Common myeloid progenitor, CD34-positive (primary cell): ENCODE data around the gene MPST.

Source experiments
- CTCF ChIA-PET: fragments of 350-600 bp; sonication (Branson Sonifier 250); formaldehyde crosslinking; loops from one replicate; lab custom pipeline; 2021; ENCODE audit warnings: antibody characterized with exemption; lab: Charles Lee
- POLR2A ChIA-PET: fragments of 350-600 bp; sonication (Branson Sonifier 250); formaldehyde crosslinking; loops from one replicate; lab custom pipeline; 2021; ENCODE audit warnings: antibody characterized with exemption; lab: Charles Lee
- DNase-seq, 3 donors: peaks; one replicate each; pipeline versions ENCODE4 v3.0.0 to v3.0.0-alpha.2; 2013
- H3K27ac ChIP-seq, 2 experiments: 1 replicate in 1 of 2; 2 replicates in 1 of 2; pipeline ENCODE4 v1.7.0; 2013; ENCODE audit warnings: inconsistent platforms in 2 of 2, low read length in 2 of 2, mild to moderate bottlenecking in 2 of 2, low read depth in 1 of 2, moderate library complexity in 1 of 2; ENCODE audit not compliant: severe bottlenecking in 2 of 2, insufficient read depth in 1 of 2, poor library complexity in 1 of 2
- H3K27me3 ChIP-seq, 5 experiments: replicated peaks in 2 of 5; 1 replicate in 3 of 5; 2 replicates in 2 of 5; pipeline versions ENCODE4 v1.6.1 to v1.7.0; 2013; ENCODE audit warnings: low read length in 4 of 5, mild to moderate bottlenecking in 2 of 5, moderate library complexity in 2 of 5, inconsistent platforms in 1 of 5; ENCODE audit not compliant: insufficient read depth in 5 of 5, control insufficient read depth in 4 of 5
- H3K36me3 ChIP-seq, 4 experiments: 1 replicate in 2 of 4; 2 replicates in 2 of 4; pipeline versions ENCODE4 v1.6.1 to v1.7.0; 2013; ENCODE audit warnings: low read length in 3 of 4, control low read depth in 1 of 4, mild to moderate bottlenecking in 1 of 4; ENCODE audit not compliant: control insufficient read depth in 4 of 4, insufficient read depth in 4 of 4
- H3K4me1 ChIP-seq, 4 experiments: 1 replicate in 3 of 4; 2 replicates in 1 of 4; pipeline versions ENCODE4 v1.6.1 to v1.7.1; 2013; ENCODE audit warnings: low read length in 3 of 4, mild to moderate bottlenecking in 3 of 4, control low read depth in 1 of 4, inconsistent platforms in 1 of 4, moderate library complexity in 1 of 4; ENCODE audit not compliant: control insufficient read depth in 4 of 4, insufficient read depth in 4 of 4; ENCODE audit errors: control extremely low read depth in 1 of 4
- H3K4me3 ChIP-seq, 7 experiments: 1 replicate in 4 of 7; 2 replicates in 3 of 7; pipeline versions ENCODE4 v1.5.1 to v1.7.0; 2013; ENCODE audit warnings: mild to moderate bottlenecking in 7 of 7, low read length in 6 of 7, moderate library complexity in 6 of 7, inconsistent platforms in 2 of 7, low read depth in 2 of 7, control low read depth in 1 of 7; ENCODE audit not compliant: insufficient read depth in 4 of 7, control insufficient read depth in 1 of 7; ENCODE audit errors: extremely low read depth in 1 of 7
- H3K9me3 ChIP-seq, 5 experiments: 1 replicate in 4 of 5; 2 replicates in 1 of 5; pipeline versions ENCODE4 v1.6.1 to v1.7.1; 2013; ENCODE audit warnings: low read length in 4 of 5, mild to moderate bottlenecking in 2 of 5, inconsistent platforms in 1 of 5, low read depth in 1 of 5, moderate library complexity in 1 of 5; ENCODE audit not compliant: control insufficient read depth in 4 of 5, insufficient read depth in 2 of 5; ENCODE audit errors: control extremely low read depth in 1 of 5
- WGBS: methylation state at CpG from one replicate; pipeline ENCODE4 v1.1.5; 2013; ENCODE audit not compliant: insufficient coverage; 5-methylcytosine and 5-hydroxymethylcytosine counted together

Gene MPST

DNA sequence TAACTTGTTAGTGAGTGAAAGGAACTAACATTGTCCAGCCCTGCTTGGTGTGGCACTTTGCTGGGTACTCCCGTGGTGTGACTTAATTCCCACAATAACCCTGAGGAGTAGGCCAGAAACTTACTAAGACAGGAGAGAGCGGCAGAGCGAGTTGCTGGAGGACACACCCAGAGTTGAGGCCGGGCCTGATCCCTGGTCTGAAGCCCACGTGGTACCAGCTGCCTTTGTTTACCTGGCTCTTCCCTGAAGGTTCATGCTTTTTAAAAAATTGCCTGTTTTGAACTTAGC lies 594 bp downstream of the MPST start:
- H3K4me3 ChIP-seq: peak overlapping the region; percentile 58 to 91 (median 80)
- peak overlapping the region in 1 of 2 experiments; percentile 70 for H3K27ac ChIP-seq
- H3K27me3 ChIP-seq: peaks cover 0 to 3% (median 0%) of the 10 kb centered on the region in 5 experiments
- peaks cover 3 to 38% (median 18%) of the 10 kb centered on the region in 4 experiments for H3K4me1 ChIP-seq
- no peaks in the 10 kb centered on the region for H3K9me3 ChIP-seq
- CTCF ChIA-PET: interaction anchor here (0.7 to 5.5 kb wide), 7 partner anchors 12 to 238 kb away, joined by 3 to 39 read pairs (median 3); partner anchors contain the start of gene KCTD17
- POLR2A ChIA-PET: no interaction called here
- peaks cover 1 to 31% (median 6%) of the 10 kb centered on the region in 4 experiments for H3K36me3 ChIP-seq
- 0% methylated on average over 4 of the region's 5 CpGs for WGBS
- DNase-seq: no peak

DNA sequence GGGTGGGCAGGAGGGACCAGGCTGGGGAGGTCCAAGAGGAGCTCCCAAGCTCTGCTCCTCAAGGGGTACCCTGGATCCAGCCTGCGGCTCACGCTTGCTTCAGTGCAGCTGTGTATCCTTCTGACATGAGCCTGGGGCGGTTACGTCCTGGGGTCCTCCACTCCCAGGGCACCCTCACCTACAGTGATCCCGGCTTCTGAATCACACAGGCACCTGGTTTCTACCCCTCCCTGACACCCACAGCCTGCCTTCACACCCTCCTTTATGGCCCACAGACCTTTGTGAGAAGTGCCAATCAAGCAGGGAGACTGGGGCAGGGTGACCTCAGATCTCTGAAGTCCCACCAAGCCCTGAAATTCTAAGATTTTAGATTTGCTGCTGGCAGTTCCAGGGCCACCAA lies 1.5 kb downstream of the MPST start:
- peaks cover 5 to 40% (median 13%) of the 10 kb centered on the region in 4 experiments for H3K36me3 ChIP-seq
- peaks cover 0 to 3% (median 0%) of the 10 kb centered on the region in 5 experiments for H3K27me3 ChIP-seq
- no peaks in the 10 kb centered on the region for H3K9me3 ChIP-seq
- no peak for DNase-seq
- H3K4me3 ChIP-seq: no peak overlapping the region
- peaks cover 3 to 38% (median 18%) of the 10 kb centered on the region in 4 experiments for H3K4me1 ChIP-seq
- ChIA-PET CTCF (interaction anchor here (0.8 to 5.5 kb wide), 11 partner anchors 11 to 239 kb away, joined by 3 to 39 read pairs (median 4); partner anchors contain the start of gene KCTD17), POLR2A (no interaction called here)
- WGBS: 97% methylated on average over 5 of the region's 5 CpGs
- H3K27ac ChIP-seq: no peak overlapping the region

DNA sequence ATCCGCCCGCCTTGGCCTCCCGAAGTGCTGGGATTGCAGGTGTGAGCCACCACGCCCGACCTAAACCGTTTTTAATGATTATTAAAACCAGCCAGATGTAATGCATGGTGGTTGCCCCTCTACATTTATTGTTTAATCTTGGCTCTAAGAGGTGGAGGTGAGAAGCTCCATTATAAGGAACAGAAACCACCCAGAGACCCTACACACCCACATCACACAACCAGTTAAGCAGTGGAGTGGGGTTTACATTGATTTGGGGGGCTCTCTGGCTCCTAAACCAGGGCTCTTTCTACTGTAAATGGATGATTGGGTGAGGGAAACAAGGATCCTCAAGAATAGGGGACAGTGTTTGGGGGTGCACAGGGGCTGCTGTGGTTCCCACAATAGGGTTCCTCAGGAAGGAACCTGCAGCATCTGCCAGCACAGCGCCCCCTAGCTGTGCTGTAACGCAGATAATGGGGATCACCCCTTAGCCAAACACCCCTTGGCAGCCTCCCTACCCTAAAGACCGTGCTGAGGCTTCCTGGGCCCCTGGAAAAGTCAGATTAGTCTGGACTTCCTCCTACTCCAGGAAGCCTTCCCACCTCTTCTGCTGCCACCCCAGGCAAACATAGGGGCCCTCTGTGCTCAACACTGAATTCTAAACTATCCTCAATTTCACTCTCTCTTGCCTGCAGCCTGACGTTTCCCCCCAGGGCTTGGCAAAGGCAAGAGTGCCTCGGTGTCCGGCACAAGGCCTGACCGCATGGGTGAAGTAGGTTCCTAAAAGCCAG lies 2.4 kb downstream of the MPST start:
- ChIA-PET POLR2A (no interaction called here), CTCF (interaction anchor here (0.8 to 5.5 kb wide), 9 partner anchors 10 to 193 kb away, joined by 3 to 39 read pairs (median 4); a partner anchor contains a TSS)
- Histone ChIP-seq H3K9me3 (no peaks in the 10 kb centered on the region), H3K36me3 (peaks cover 5 to 42% (median 17%) of the 10 kb centered on the region in 4 experiments), H3K27me3 (peaks cover 0 to 3% (median 0%) of the 10 kb centered on the region in 5 experiments), H3K4me3 (no peak overlapping the region), H3K4me1 (peaks cover 3 to 38% (median 18%) of the 10 kb centered on the region in 4 experiments), H3K27ac (no peak overlapping the region)
- peak; percentile 73 to 81 (median 75) for DNase-seq
- 49% methylated on average over 7 of the region's 13 CpGs for WGBS

- 91% methylated on average over 15 of the region's 16 CpGs for WGBS
- H3K4me3 ChIP-seq: no peak overlapping the region
Measured at GRCh38 chr22:37022483-37023337, 3.2 kb downstream of the MPST start.

GRCh38 chr22:37023743-37024338 lies 4.3 kb downstream of the MPST start:
- WGBS: 97% methylated on average over 30 of the region's 34 CpGs
- H3K4me1 ChIP-seq: peaks cover 3 to 25% (median 14%) of the 10 kb centered on the region in 4 experiments
- no peak overlapping the region for H3K4me3 ChIP-seq
- H3K27me3 ChIP-seq: peaks cover 0 to under 1% (median 0%) of the 10 kb centered on the region in 5 experiments
- CTCF ChIA-PET: interaction anchor here (0.9 to 1.8 kb wide), 4 partner anchors 13 to 21 kb away, joined by 3 to 6 read pairs (median 4); no protein-coding TSS in a partner anchor
- no peaks in the 10 kb centered on the region for H3K9me3 ChIP-seq
- no peak overlapping the region for H3K27ac ChIP-seq
- no peak for DNase-seq
- peaks cover 5 to 47% (median 24%) of the 10 kb centered on the region in 4 experiments for H3K36me3 ChIP-seq
- POLR2A ChIA-PET: no interaction called here

More at GRCh38 chr22:37022483-37023337, 3.2 kb downstream of the MPST start:
- CTCF ChIA-PET: interaction anchor here (0.8 to 5.5 kb wide), 9 partner anchors 9 to 42 kb away, joined by 3 to 39 read pairs (median 4); a partner anchor contains a TSS
- Histone ChIP-seq H3K27ac (no peak overlapping the region), H3K4me1 (peaks cover 3 to 36% (median 18%) of the 10 kb centered on the region in 4 experiments), H3K9me3 (no peaks in the 10 kb centered on the region), H3K36me3 (peaks cover 5 to 44% (median 20%) of the 10 kb centered on the region in 4 experiments), H3K27me3 (peaks cover 0 to 3% (median 0%) of the 10 kb centered on the region in 5 experiments)
- POLR2A ChIA-PET: no interaction called here
- no peak for DNase-seq

DNA sequence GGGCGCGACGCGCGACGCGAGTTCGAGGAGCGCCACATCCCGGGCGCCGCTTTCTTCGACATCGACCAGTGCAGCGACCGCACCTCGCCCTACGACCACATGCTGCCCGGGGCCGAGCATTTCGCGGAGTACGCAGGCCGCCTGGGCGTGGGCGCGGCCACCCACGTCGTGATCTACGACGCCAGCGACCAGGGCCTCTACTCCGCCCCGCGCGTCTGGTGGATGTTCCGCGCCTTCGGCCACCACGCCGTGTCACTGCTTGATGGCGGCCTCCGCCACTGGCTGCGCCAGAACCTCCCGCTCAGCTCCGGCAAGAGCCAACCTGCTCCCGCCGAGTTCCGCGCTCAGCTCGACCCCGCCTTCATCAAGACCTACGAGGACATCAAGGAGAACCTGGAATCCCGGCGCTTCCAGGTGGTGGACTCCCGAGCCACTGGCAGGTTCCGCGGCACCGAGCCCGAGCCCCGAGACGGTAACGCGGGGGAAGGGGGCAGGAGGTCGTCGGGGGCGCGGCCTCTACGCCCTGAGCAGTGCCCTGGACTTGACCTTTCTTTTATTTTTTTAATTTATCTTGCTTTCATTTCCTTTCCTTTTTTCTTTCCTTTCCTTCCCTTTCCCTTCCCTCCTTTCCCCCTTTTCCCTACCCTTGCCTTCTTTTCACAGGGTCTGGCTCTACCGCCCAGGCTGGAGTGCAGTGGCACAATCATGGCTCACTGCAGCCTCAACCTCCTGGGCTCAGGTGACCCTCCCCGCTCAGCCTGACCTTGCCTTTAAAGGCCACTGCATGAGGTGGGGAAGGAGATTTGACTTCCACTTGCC lies 5.0 kb downstream of the MPST start:
- CTCF ChIA-PET: interaction anchor here (0.6 to 1.8 kb wide), 6 partner anchors 12 to 241 kb away, joined by 3 to 7 read pairs (median 4); no protein-coding TSS in a partner anchor

More for the DNA sequence above, 5.0 kb downstream of the MPST start:
- WGBS: 98% methylated on average over 68 of the region's 71 CpGs
- H3K9me3 ChIP-seq: no peaks in the 10 kb centered on the region
- H3K27me3 ChIP-seq: no peaks in the 10 kb centered on the region
- POLR2A ChIA-PET: no interaction called here
- no peak overlapping the region for H3K4me3 ChIP-seq
- peaks cover 3 to 22% (median 11%) of the 10 kb centered on the region in 4 experiments for H3K4me1 ChIP-seq
- no peak for DNase-seq
- H3K36me3 ChIP-seq: peaks cover 5 to 54% (median 27%) of the 10 kb centered on the region in 4 experiments
- H3K27ac ChIP-seq: no peak overlapping the region
